ENCODE results near the gene KAZN. TPM values are rescaled to one million over a fixed set of nuclear protein-coding genes. Genes with fewer than 3 reads are reported as not detected.

KAZN gene
- polyA plus RNA-seq, 1 donor (not counting 4 experiments of a cell fraction or from before 2014, with no cell fraction given): 5.9 TPM

DNA sequence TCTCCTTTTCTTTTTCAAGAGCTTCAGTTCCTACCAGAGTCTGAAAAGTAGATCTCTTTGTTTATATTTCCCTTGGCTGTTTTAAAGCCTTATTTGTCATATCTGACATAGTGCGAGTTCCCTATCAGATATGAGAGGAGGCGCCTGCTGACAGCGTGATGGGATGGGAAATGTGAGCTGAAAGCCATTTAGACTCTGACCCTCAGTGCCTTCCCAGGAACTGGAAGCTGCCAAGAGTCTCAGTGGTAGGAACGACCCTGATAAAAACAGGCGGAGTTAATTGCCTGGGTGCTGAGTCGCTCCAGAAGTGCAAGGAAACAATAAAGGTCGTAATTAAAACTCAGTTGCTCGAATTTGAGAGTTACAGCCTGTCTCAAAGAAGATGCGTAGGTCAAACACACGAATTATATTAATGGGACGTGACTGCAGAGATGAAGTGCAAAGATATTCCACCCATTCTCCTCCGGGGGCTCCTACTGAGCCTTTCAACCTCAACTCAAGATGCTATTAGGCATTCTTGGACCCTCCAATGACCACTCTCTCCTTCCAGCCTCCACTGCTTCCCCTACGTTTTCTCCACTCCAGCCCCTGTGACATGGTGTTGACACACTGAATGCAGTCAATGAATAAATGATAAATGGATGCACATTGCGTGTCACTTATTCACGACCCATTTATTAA is 84.6 kb downstream of the KAZN start:
- Histone ChIP-seq H4K20me1 (ENCODE audit: control insufficient read depth, extremely low read depth, insufficient read depth, low read length) (no peaks in the 10 kb centered on the region), H3K27me3 (ENCODE audit: control insufficient read depth, extremely low read depth, insufficient read depth, low read length) (no peaks in the 10 kb centered on the region), H3K4me2 (ENCODE audit: control insufficient read depth, extremely low read depth, insufficient read depth, low read depth, low read length) (no peak overlapping the region), H3K9me3 (ENCODE audit: control insufficient read depth, low read depth, low read length) (peaks cover 3% of the 10 kb centered on the region), H3K9ac (ENCODE audit: control insufficient read depth, extremely low read depth, insufficient read depth, low read length) (no peak overlapping the region), H3K79me2 (ENCODE audit: control insufficient read depth, insufficient read depth, low read length) (no peaks in the 10 kb centered on the region), H3K9me1 (ENCODE audit: control insufficient read depth, extremely low read depth, insufficient read depth, low read length) (no peaks in the 10 kb centered on the region), H3K4me1 (ENCODE audit: control insufficient read depth, extremely low read depth, insufficient read depth, low read length) (no peaks in the 10 kb centered on the region), H2AFZ (ENCODE audit: control insufficient read depth, low read length) (no peak overlapping the region), H3K27ac (ENCODE audit: control insufficient read depth, insufficient read depth, low read length) (no peak overlapping the region), H3K4me3 (ENCODE audit: control insufficient read depth in 2 of 3, extremely low read depth in 1 of 3, insufficient read depth in 2 of 3, low read depth in 1 of 3, low read length in 3 of 3) (no peak overlapping the region), H3K36me3 (ENCODE audit: control insufficient read depth in 2 of 2, extremely low read depth in 1 of 2, insufficient read depth in 2 of 2, low read length in 2 of 2) (no peaks in the 10 kb centered on the region)
- dilution Hi-C loops (cut with MboI; ENCODE audit: extremely low pct_ligation_motif_present, low sequenced_read_pairs): no loop called here
- FAIRE-seq (no peak), DNase-seq (ENCODE audit: low read depth, low spot score) (no peak)
- TF ChIP-seq EZH2 (IDR thresholded peaks at IDR 0.05; ENCODE audit: low read length): no peak

DNA sequence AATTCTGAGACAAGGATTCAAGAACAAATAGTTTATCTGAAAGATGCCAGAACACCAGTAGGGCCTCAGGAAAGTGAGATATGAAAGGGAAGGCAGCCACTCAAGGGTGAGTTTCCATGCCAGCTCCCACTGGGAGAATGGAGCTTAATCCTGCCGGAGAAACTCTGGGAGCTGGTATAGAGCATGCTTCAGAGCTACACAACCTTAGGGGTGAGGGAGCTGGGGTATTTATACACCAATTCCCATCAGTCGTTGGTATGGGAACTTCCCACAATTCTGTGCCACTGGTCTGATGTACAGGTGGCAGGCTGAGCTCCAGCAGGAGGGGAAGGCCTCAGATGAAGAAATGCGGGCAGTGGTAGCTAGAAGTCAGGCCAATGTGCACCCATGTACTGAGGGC is 86.6 kb downstream of the KAZN start:
- Histone ChIP-seq H3K9ac (ENCODE audit: control insufficient read depth, extremely low read depth, insufficient read depth, low read length) (no peak overlapping the region), H3K4me3 (ENCODE audit: control insufficient read depth in 2 of 3, extremely low read depth in 1 of 3, insufficient read depth in 2 of 3, low read depth in 1 of 3, low read length in 3 of 3) (no peak overlapping the region), H3K4me1 (ENCODE audit: control insufficient read depth, extremely low read depth, insufficient read depth, low read length) (no peaks in the 10 kb centered on the region), H3K79me2 (ENCODE audit: control insufficient read depth, insufficient read depth, low read length) (no peaks in the 10 kb centered on the region), H3K4me2 (ENCODE audit: control insufficient read depth, extremely low read depth, insufficient read depth, low read depth, low read length) (no peak overlapping the region), H3K27ac (ENCODE audit: control insufficient read depth, insufficient read depth, low read length) (no peak overlapping the region), H4K20me1 (ENCODE audit: control insufficient read depth, extremely low read depth, insufficient read depth, low read length) (no peaks in the 10 kb centered on the region), H2AFZ (ENCODE audit: control insufficient read depth, low read length) (no peak overlapping the region), H3K9me1 (ENCODE audit: control insufficient read depth, extremely low read depth, insufficient read depth, low read length) (no peaks in the 10 kb centered on the region), H3K27me3 (ENCODE audit: control insufficient read depth, extremely low read depth, insufficient read depth, low read length) (no peaks in the 10 kb centered on the region), H3K36me3 (ENCODE audit: control insufficient read depth in 2 of 2, extremely low read depth in 1 of 2, insufficient read depth in 2 of 2, low read length in 2 of 2) (no peaks in the 10 kb centered on the region), H3K9me3 (ENCODE audit: control insufficient read depth, low read depth, low read length) (peaks cover 3% of the 10 kb centered on the region)
- DNase-seq (ENCODE audit: low read depth, low spot score) (no peak), FAIRE-seq (no peak)
- dilution Hi-C loops (cut with MboI; ENCODE audit: extremely low pct_ligation_motif_present, low sequenced_read_pairs): no loop called here
- TF ChIP-seq EZH2 (IDR thresholded peaks at IDR 0.05; ENCODE audit: low read length): no peak
- TF ChIP-seq, protein P1, sequence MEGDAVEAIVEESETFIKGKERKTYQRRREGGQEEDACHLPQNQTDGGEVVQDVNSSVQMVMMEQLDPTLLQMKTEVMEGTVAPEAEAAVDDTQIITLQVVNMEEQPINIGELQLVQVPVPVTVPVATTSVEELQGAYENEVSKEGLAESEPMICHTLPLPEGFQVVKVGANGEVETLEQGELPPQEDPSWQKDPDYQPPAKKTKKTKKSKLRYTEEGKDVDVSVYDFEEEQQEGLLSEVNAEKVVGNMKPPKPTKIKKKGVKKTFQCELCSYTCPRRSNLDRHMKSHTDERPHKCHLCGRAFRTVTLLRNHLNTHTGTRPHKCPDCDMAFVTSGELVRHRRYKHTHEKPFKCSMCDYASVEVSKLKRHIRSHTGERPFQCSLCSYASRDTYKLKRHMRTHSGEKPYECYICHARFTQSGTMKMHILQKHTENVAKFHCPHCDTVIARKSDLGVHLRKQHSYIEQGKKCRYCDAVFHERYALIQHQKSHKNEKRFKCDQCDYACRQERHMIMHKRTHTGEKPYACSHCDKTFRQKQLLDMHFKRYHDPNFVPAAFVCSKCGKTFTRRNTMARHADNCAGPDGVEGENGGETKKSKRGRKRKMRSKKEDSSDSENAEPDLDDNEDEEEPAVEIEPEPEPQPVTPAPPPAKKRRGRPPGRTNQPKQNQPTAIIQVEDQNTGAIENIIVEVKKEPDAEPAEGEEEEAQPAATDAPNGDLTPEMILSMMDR (optimal IDR thresholded peaks at IDR 0.05 in 1 of 3, IDR thresholded peaks at IDR 0.05 in 1 of 3, conservative IDR thresholded peaks at IDR 0.05 in 1 of 3; ENCODE audit: extremely low read depth in 1 of 3, insufficient read depth in 2 of 3, low read length in 3 of 3): no peak

DNA sequence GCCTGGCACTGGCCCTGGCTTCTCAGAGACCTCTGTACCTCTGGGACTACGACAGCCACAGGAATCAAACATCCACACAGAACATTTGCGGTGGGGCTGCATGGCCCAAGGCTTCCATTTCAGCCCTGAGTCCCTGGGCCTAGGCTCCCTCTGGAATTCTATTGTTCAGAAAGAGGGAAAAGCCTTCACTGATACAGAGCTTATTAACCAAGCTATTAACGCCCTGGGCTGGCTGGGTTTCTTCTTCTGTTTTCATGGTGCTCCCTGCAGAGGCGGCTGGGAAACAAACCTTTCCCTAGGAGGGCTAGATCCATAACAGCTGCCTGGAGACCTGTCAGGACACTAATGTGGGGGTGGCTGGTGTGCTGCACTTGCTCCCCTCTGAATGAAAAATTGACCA is 88.2 kb downstream of the KAZN start:
- FAIRE-seq: no peak
- TF ChIP-seq, protein P1 (optimal IDR thresholded peaks at IDR 0.05 in 1 of 3, IDR thresholded peaks at IDR 0.05 in 1 of 3, conservative IDR thresholded peaks at IDR 0.05 in 1 of 3; ENCODE audit: extremely low read depth in 1 of 3, insufficient read depth in 2 of 3, low read length in 3 of 3): no peak
- no peak for TF ChIP-seq EZH2 (IDR thresholded peaks at IDR 0.05; ENCODE audit: low read length)
- no peak for DNase-seq (ENCODE audit: low read depth, low spot score)

More for the DNA sequence above, 88.2 kb downstream of the KAZN start:
- H3K9me1 ChIP-seq (ENCODE audit: control insufficient read depth, extremely low read depth, insufficient read depth, low read length): no peaks in the 10 kb centered on the region
- H3K36me3 ChIP-seq (ENCODE audit: control insufficient read depth in 2 of 2, extremely low read depth in 1 of 2, insufficient read depth in 2 of 2, low read length in 2 of 2): no peaks in the 10 kb centered on the region
- no peaks in the 10 kb centered on the region for H4K20me1 ChIP-seq (ENCODE audit: control insufficient read depth, extremely low read depth, insufficient read depth, low read length)
- no peak overlapping the region for H2AFZ ChIP-seq (ENCODE audit: control insufficient read depth, low read length)
- dilution Hi-C loops (cut with MboI; ENCODE audit: extremely low pct_ligation_motif_present, low sequenced_read_pairs): no loop called here
- no peak overlapping the region for H3K4me2 ChIP-seq (ENCODE audit: control insufficient read depth, extremely low read depth, insufficient read depth, low read depth, low read length)
- H3K4me3 ChIP-seq (ENCODE audit: control insufficient read depth in 2 of 3, extremely low read depth in 1 of 3, insufficient read depth in 2 of 3, low read depth in 1 of 3, low read length in 3 of 3): no peak overlapping the region
- H3K9ac ChIP-seq (ENCODE audit: control insufficient read depth, extremely low read depth, insufficient read depth, low read length): no peak overlapping the region
- H3K9me3 ChIP-seq (ENCODE audit: control insufficient read depth, low read depth, low read length): peaks cover 3% of the 10 kb centered on the region
- no peaks in the 10 kb centered on the region for H3K4me1 ChIP-seq (ENCODE audit: control insufficient read depth, extremely low read depth, insufficient read depth, low read length)
- H3K27ac ChIP-seq (ENCODE audit: control insufficient read depth, insufficient read depth, low read length): no peak overlapping the region
- H3K27me3 ChIP-seq (ENCODE audit: control insufficient read depth, extremely low read depth, insufficient read depth, low read length): no peaks in the 10 kb centered on the region
- H3K79me2 ChIP-seq (ENCODE audit: control insufficient read depth, insufficient read depth, low read length): no peaks in the 10 kb centered on the region
